Karpas-422 (cell line): ENCODE results near the gene MAGI1. TPM values are rescaled to one million over a fixed set of nuclear protein-coding genes. Genes with fewer than 3 reads are reported as not detected.

Experiments
- DNase-seq: peaks from one replicate; pipeline ENCODE4 v3.0.0-alpha.2; 2015
- H2AFZ ChIP-seq: fragments of 200-600 bp; sonication (generic); 2 replicates; pipeline ENCODE4 v1.6.1; 2014; ENCODE audit warnings: antibody characterized with exemption, low read length, mixed read lengths
- H3K27ac ChIP-seq: fragments of 200-600 bp; sonication (generic); 2 replicates; pipeline ENCODE4 v1.5.1; 2014; ENCODE audit warnings: mild to moderate bottlenecking, low read length, moderate library complexity
- H3K27me3 ChIP-seq: fragments of 200-600 bp; sonication (generic); 2 replicates; pipeline ENCODE4 v1.6.1; 2014; ENCODE audit warnings: low read length, mixed read lengths
- H3K36me3 ChIP-seq: fragments of 200-600 bp; sonication (generic); 2 replicates; pipeline ENCODE4 v1.6.1; 2014; ENCODE audit warnings: low read length, mixed read lengths; ENCODE audit not compliant: insufficient read depth
- H3K4me1 ChIP-seq: fragments of 200-600 bp; sonication (generic); 2 replicates; pipeline ENCODE4 v1.6.1; 2014; ENCODE audit warnings: mild to moderate bottlenecking, low read length, mixed read lengths
- H3K4me2 ChIP-seq: fragments of 200-600 bp; sonication (generic); 2 replicates; pipeline ENCODE4 v1.6.1; 2014; ENCODE audit warnings: low read length, low read depth, mild to moderate bottlenecking; ENCODE audit not compliant: poor library complexity, severe bottlenecking
- H3K4me3 ChIP-seq: fragments of 200-600 bp; sonication (generic); 2 replicates; pipeline ENCODE4 v1.5.1; 2014; ENCODE audit warnings: mild to moderate bottlenecking, antibody characterized with exemption, low read length, mixed read lengths
- H3K79me2 ChIP-seq: fragments of 200-600 bp; sonication (generic); 2 replicates; pipeline ENCODE4 v1.6.1; 2014; ENCODE audit warnings: mild to moderate bottlenecking, low read length, mixed read lengths
- H3K9ac ChIP-seq: fragments of 200-600 bp; sonication (generic); 2 replicates; pipeline ENCODE4 v1.6.0; 2014; ENCODE audit warnings: low read length
- H3K9me2 ChIP-seq: fragments of 200-600 bp; sonication (generic), shearing (Covaris generic); replicated peaks from 2 replicates; pipeline ENCODE4 v1.6.0; 2014; ENCODE audit warnings: mild to moderate bottlenecking, low read length, moderate library complexity; ENCODE audit not compliant: insufficient read depth
- H3K9me3 ChIP-seq: fragments of 300-700, 200-600 bp; sonication (generic); 2 replicates; pipeline ENCODE4 v1.6.1; 2014; ENCODE audit warnings: low read length, mixed read lengths
- H4K20me1 ChIP-seq: fragments of 200-600 bp; sonication (generic); 2 replicates; pipeline ENCODE4 v1.6.1; 2014; ENCODE audit warnings: mild to moderate bottlenecking, antibody characterized with exemption, low read length, low read depth; ENCODE audit not compliant: insufficient read depth
- total RNA-seq: library from RNA; depleted of rRNA; stranded (reverse); fragments of >200 nt; shearing (Covaris generic); gene quantifications from 2 replicates; pipeline ENCODE4 v1.2.3, GENCODE V29; 2014; ENCODE audit warnings: low replicate concordance

Gene MAGI1
- total RNA-seq, 1 experiment from 2014 or later = 0.71 TPM

GRCh38 chr3:65419233-65419632 lies 619.5 kb downstream of the MAGI1 start:
- Histone ChIP-seq H3K9me3 (no peaks in the 10 kb centered on the region), H3K9me2 (no peaks in the 10 kb centered on the region), H3K36me3 (no peaks in the 10 kb centered on the region), H3K79me2 (no peaks in the 10 kb centered on the region), H3K4me1 (no peaks in the 10 kb centered on the region), H3K27me3 (no peaks in the 10 kb centered on the region), H3K27ac (no peak overlapping the region), H3K4me2 (no peak overlapping the region), H2AFZ (no peak overlapping the region), H4K20me1 (no peaks in the 10 kb centered on the region), H3K9ac (no peak overlapping the region), H3K4me3 (no peak overlapping the region)
- DNase-seq = no peak

DNA sequence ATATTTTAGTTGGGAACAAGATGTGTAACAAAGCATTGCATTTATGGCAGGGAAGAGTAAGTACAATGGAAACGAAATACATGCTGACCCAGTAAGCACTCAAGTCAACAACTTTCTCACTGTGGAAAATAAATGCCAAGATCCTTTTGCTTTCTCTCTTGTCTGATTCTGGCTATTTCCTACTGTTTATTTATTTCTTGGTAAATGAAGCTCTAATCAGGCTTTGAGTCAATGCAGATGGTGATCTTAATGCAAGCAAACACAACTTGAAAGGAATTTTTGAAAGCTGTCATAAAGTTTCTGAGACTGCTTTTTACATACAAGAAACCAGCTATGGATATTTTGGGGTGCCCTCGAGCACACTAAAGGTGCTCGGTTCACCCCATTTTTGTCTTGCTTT lies 624.8 kb downstream of the MAGI1 start:
- no peak overlapping the region for H3K9ac ChIP-seq
- no peak for DNase-seq
- H3K4me1 ChIP-seq = no peaks in the 10 kb centered on the region
- no peaks in the 10 kb centered on the region for H3K36me3 ChIP-seq
- no peaks in the 10 kb centered on the region for H3K79me2 ChIP-seq
- H3K27me3 ChIP-seq = no peaks in the 10 kb centered on the region
- H4K20me1 ChIP-seq = no peaks in the 10 kb centered on the region
- no peak overlapping the region for H3K4me2 ChIP-seq
- no peaks in the 10 kb centered on the region for H3K9me2 ChIP-seq
- H3K9me3 ChIP-seq = no peaks in the 10 kb centered on the region
- H3K4me3 ChIP-seq = no peak overlapping the region
- no peak overlapping the region for H3K27ac ChIP-seq
- H2AFZ ChIP-seq = no peak overlapping the region

- no peak overlapping the region for H3K9ac ChIP-seq
- no peak overlapping the region for H3K4me3 ChIP-seq
These were observed 626.1 kb downstream of the MAGI1 start for GRCh38 chr3:65412588-65412987.

GRCh38 chr3:65411367-65411766 lies 627.4 kb downstream of the MAGI1 start:
- Histone ChIP-seq H4K20me1 (no peaks in the 10 kb centered on the region), H3K27ac (no peak overlapping the region), H3K27me3 (no peaks in the 10 kb centered on the region), H3K9me2 (no peaks in the 10 kb centered on the region), H3K4me3 (no peak overlapping the region), H2AFZ (no peak overlapping the region), H3K9me3 (no peaks in the 10 kb centered on the region), H3K4me2 (no peak overlapping the region), H3K36me3 (no peaks in the 10 kb centered on the region), H3K4me1 (no peaks in the 10 kb centered on the region), H3K79me2 (no peaks in the 10 kb centered on the region), H3K9ac (no peak overlapping the region)
- no peak for DNase-seq

More at GRCh38 chr3:65412588-65412987, 626.1 kb downstream of the MAGI1 start:
- Histone ChIP-seq H4K20me1 (no peaks in the 10 kb centered on the region), H2AFZ (no peak overlapping the region), H3K27me3 (no peaks in the 10 kb centered on the region), H3K4me1 (no peaks in the 10 kb centered on the region), H3K9me2 (no peaks in the 10 kb centered on the region), H3K27ac (no peak overlapping the region), H3K4me2 (no peak overlapping the region), H3K9me3 (no peaks in the 10 kb centered on the region), H3K79me2 (no peaks in the 10 kb centered on the region), H3K36me3 (no peaks in the 10 kb centered on the region)
- DNase-seq = no peak

- no peaks in the 10 kb centered on the region for H3K9me3 ChIP-seq
- 0 out of 2 replicates have a peak, but pooled peaks cover 3% of the 10 kb centered on the region for H3K27me3 ChIP-seq
- no peak overlapping the region for H3K4me2 ChIP-seq
- H3K9me2 ChIP-seq = no peaks in the 10 kb centered on the region
- no peaks in the 10 kb centered on the region for H3K4me1 ChIP-seq
- no peak overlapping the region for H2AFZ ChIP-seq
- H3K79me2 ChIP-seq = no peaks in the 10 kb centered on the region
- no peak overlapping the region for H3K4me3 ChIP-seq
- no peak overlapping the region for H3K27ac ChIP-seq
- H4K20me1 ChIP-seq = no peaks in the 10 kb centered on the region
- H3K36me3 ChIP-seq = no peaks in the 10 kb centered on the region
- no peak for DNase-seq
- H3K9ac ChIP-seq = no peak overlapping the region
These were observed 629.5 kb downstream of the MAGI1 start for GRCh38 chr3:65409176-65409569.

DNA sequence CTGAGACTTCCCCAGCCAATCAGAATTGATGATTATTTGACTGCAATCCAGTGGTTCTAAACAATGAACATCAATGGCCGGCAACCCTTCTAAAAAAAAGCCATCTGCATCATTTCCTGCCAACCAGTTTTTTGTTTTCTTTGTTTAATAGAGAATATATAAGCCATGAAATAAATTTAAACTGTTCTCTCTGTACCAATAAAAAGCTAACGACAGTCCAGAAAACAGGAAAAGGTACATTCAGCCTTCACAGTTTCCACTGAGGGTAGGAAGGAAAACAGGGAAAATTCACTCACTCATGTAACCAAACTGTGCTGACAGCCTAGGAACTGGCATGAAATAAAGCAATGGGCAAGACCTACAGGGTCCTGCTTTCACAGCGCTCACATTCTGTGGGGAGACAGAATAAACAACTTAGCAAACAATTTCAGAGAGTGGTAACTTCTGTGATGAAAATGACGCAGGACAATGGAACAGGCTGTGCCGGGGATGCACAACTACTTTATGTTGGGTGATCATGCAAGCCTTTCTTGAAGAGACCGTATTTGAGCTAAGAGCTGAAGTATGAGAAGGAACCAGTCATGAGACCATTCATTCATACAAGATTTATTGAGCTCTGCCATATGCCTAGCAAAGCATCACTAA lies 630.1 kb downstream of the MAGI1 start:
- no peaks in the 10 kb centered on the region for H3K9me3 ChIP-seq
- no peak overlapping the region for H3K27ac ChIP-seq
- no peaks in the 10 kb centered on the region for H3K36me3 ChIP-seq
- H3K9ac ChIP-seq = no peak overlapping the region
- no peak overlapping the region for H3K4me2 ChIP-seq
- H3K79me2 ChIP-seq = no peaks in the 10 kb centered on the region
- H3K9me2 ChIP-seq = no peaks in the 10 kb centered on the region
- H3K4me3 ChIP-seq = no peak overlapping the region
- H2AFZ ChIP-seq = no peak overlapping the region
- H3K4me1 ChIP-seq = no peaks in the 10 kb centered on the region
- no peak for DNase-seq
- no peaks in the 10 kb centered on the region for H4K20me1 ChIP-seq
- 0 out of 2 replicates have a peak, but pooled peaks cover 3% of the 10 kb centered on the region for H3K27me3 ChIP-seq

DNA sequence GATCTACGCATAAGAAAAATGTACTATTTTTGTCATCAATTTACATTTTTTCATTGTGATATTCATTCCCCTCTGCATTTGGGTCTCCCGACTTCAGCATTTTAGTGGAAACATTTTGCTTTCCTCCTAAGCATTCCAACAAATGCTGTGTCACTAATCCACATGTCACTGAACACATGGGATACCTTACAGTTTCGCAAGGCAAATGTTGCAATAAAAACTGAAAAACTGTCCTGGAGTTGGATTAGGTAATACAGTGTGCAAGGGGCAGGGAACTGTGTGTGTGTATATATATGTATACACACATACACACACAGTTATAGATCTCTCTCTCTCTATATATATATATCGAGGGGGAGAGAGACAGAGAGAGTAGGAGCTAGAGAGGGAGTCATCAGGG lies 632.2 kb downstream of the MAGI1 start:
- Histone ChIP-seq H3K9me2 (no peaks in the 10 kb centered on the region), H3K4me2 (no peak overlapping the region), H4K20me1 (no peaks in the 10 kb centered on the region), H2AFZ (no peak overlapping the region), H3K4me3 (no peak overlapping the region), H3K4me1 (no peaks in the 10 kb centered on the region), H3K27me3 (0 out of 2 replicates have a peak, but pooled peaks cover 3% of the 10 kb centered on the region), H3K27ac (no peak overlapping the region), H3K9ac (no peak overlapping the region), H3K36me3 (no peaks in the 10 kb centered on the region), H3K9me3 (no peaks in the 10 kb centered on the region), H3K79me2 (no peaks in the 10 kb centered on the region)
- DNase-seq = no peak

- H3K9me3 ChIP-seq = no peaks in the 10 kb centered on the region
- H3K4me1 ChIP-seq = no peaks in the 10 kb centered on the region
- DNase-seq = no peak
- no peaks in the 10 kb centered on the region for H4K20me1 ChIP-seq
- H3K4me2 ChIP-seq = no peak overlapping the region
- H3K9me2 ChIP-seq = no peaks in the 10 kb centered on the region
- no peaks in the 10 kb centered on the region for H3K79me2 ChIP-seq
- H2AFZ ChIP-seq = no peak overlapping the region
- no peak overlapping the region for H3K4me3 ChIP-seq
- no peak overlapping the region for H3K27ac ChIP-seq
- 0 out of 2 replicates have a peak, but pooled peaks cover 3% of the 10 kb centered on the region for H3K27me3 ChIP-seq
- H3K36me3 ChIP-seq = no peaks in the 10 kb centered on the region
- H3K9ac ChIP-seq = no peak overlapping the region
These were observed 636.1 kb downstream of the MAGI1 start for GRCh38 chr3:65402597-65402996.
